ENCODE results near the gene TAC3. TPM values are rescaled to one million over a fixed set of nuclear protein-coding genes. Genes with fewer than 3 reads are reported as not detected.
"Not testable (repeated sequence)": the region's sequence is repeated elsewhere in the genome, so short reads cannot be mapped to it uniquely, and the experiment has no call there.

The TAC3 gene
- total RNA-seq, 2 experiments from 2014 or later, result not detected

GRCh38 chr12:56993346-56993745, 23.0 kb downstream of the TAC3 start:
- ATAC-seq, result no peak
- no peaks in the 10 kb centered on the region for H3K9me3 Mint-ChIP-seq (ENCODE audit: insufficient read depth)
- no peak for DNase-seq
- ChIA-PET CTCF (interaction anchor here (0.7 to 4.0 kb wide), 4 partner anchors 8 to 238 kb away, joined by 3 to 23 read pairs (median 4); no protein-coding TSS in a partner anchor), POLR2A (no interaction called here)
- H3K27ac Mint-ChIP-seq, result no peak overlapping the region
- no peak overlapping the region for H3K4me3 Mint-ChIP-seq
- peaks cover 11% of the 10 kb centered on the region for H3K27me3 Mint-ChIP-seq (ENCODE audit: low read depth)
- H3K4me1 Mint-ChIP-seq (ENCODE audit: low read depth), result peaks cover 12% of the 10 kb centered on the region
- H3K36me3 Mint-ChIP-seq (ENCODE audit: low read depth), result peaks cover 2% of the 10 kb centered on the region

- DNase-seq (no peak), ATAC-seq (no peak)
- no peaks in the 10 kb centered on the region for H3K9me3 Mint-ChIP-seq (ENCODE audit: insufficient read depth)
- ChIA-PET POLR2A (no interaction called here), CTCF (interaction anchor here (0.8 to 4.0 kb wide), 3 partner anchors 10 to 234 kb away, joined by 3 to 23 read pairs (median 3); no protein-coding TSS in a partner anchor)
- peaks cover 14% of the 10 kb centered on the region for H3K27me3 Mint-ChIP-seq (ENCODE audit: low read depth)
- H3K4me1 Mint-ChIP-seq (ENCODE audit: low read depth), result peaks cover 10% of the 10 kb centered on the region
- no peak overlapping the region for H3K4me3 Mint-ChIP-seq
- H3K36me3 Mint-ChIP-seq (ENCODE audit: low read depth), result no peaks in the 10 kb centered on the region
- H3K27ac Mint-ChIP-seq, result peak overlapping the region; percentile 16
Observed at GRCh38 chr12:56991319-56992246, 24.7 kb downstream of the TAC3 start.

- no peaks in the 10 kb centered on the region for H3K36me3 Mint-ChIP-seq (ENCODE audit: low read depth)
- H3K9me3 Mint-ChIP-seq (ENCODE audit: insufficient read depth), result no peaks in the 10 kb centered on the region
- CTCF ChIA-PET, result interaction anchor here (0.8 to 4.0 kb wide), 3 partner anchors 11 to 233 kb away, joined by 3 to 23 read pairs (median 3); no protein-coding TSS in a partner anchor
- peaks cover 14% of the 10 kb centered on the region for H3K27me3 Mint-ChIP-seq (ENCODE audit: low read depth)
- POLR2A ChIA-PET, result no interaction called here
- DNase-seq (no peak), ATAC-seq (no peak)
- H3K4me3 Mint-ChIP-seq, result no peak overlapping the region
- H3K4me1 Mint-ChIP-seq (ENCODE audit: low read depth), result peaks cover 10% of the 10 kb centered on the region
- H3K27ac Mint-ChIP-seq, result no peak overlapping the region
Observed at GRCh38 chr12:56990648-56991318, 25.5 kb downstream of the TAC3 start.

- Mint-ChIP-seq H3K4me1 (ENCODE audit: low read depth) (peaks cover 10% of the 10 kb centered on the region), H3K4me3 (no peak overlapping the region), H3K9me3 (ENCODE audit: insufficient read depth) (no peaks in the 10 kb centered on the region), H3K36me3 (ENCODE audit: low read depth) (no peaks in the 10 kb centered on the region), H3K27ac (no peak overlapping the region), H3K27me3 (ENCODE audit: low read depth) (peaks cover 14% of the 10 kb centered on the region)
- ATAC-seq, result no peak
- no peak for DNase-seq
- ChIA-PET POLR2A (no interaction called here), CTCF (interaction anchor here (1.2 to 4.9 kb wide), 4 partner anchors 10 to 233 kb away, joined by 3 to 69 read pairs (median 36); no protein-coding TSS in a partner anchor)
Observed at GRCh38 chr12:56989861-56990610, 26.3 kb downstream of the TAC3 start.

GRCh38 chr12:56988207-56988739, 28.1 kb downstream of the TAC3 start:
- Mint-ChIP-seq H3K27ac (no peak overlapping the region), H3K4me1 (ENCODE audit: low read depth) (peaks cover 10% of the 10 kb centered on the region), H3K36me3 (ENCODE audit: low read depth) (no peaks in the 10 kb centered on the region), H3K4me3 (no peak overlapping the region), H3K27me3 (ENCODE audit: low read depth) (peaks cover 14% of the 10 kb centered on the region), H3K9me3 (ENCODE audit: insufficient read depth) (no peaks in the 10 kb centered on the region)
- DNase-seq, result no peak
- ChIA-PET CTCF (interaction anchor here (0.6 to 4.9 kb wide), 22 partner anchors 9 to 237 kb away, joined by 3 to 69 read pairs (median 5); partner anchors contain the start of genes HSD17B6, STAT6 and ZBTB39), POLR2A (interaction anchor here (0.5 kb wide), 1 partner anchor 235 kb away, joined by 3 read pairs; no protein-coding TSS in a partner anchor)
- ATAC-seq, result no peak

GRCh38 chr12:56987551-56988053, 28.7 kb downstream of the TAC3 start:
- no peaks in the 10 kb centered on the region for H3K36me3 Mint-ChIP-seq (ENCODE audit: low read depth)
- DNase-seq (peak; percentile 82), ATAC-seq (peak; percentile 86)
- peaks cover 10% of the 10 kb centered on the region for H3K4me1 Mint-ChIP-seq (ENCODE audit: low read depth)
- peaks cover 14% of the 10 kb centered on the region for H3K27me3 Mint-ChIP-seq (ENCODE audit: low read depth)
- H3K4me3 Mint-ChIP-seq, result no peak overlapping the region
- no peaks in the 10 kb centered on the region for H3K9me3 Mint-ChIP-seq (ENCODE audit: insufficient read depth)
- CTCF ChIA-PET, result interaction anchor here (0.6 to 4.9 kb wide), 20 partner anchors 9 to 236 kb away, joined by 3 to 69 read pairs (median 6); partner anchors contain the start of genes HSD17B6, STAT6 and ZBTB39
- H3K27ac Mint-ChIP-seq, result no peak overlapping the region
- POLR2A ChIA-PET, result no interaction called here

- POLR2A ChIA-PET, result no interaction called here
Observed at GRCh38 chr12:56987011-56987410, 29.3 kb downstream of the TAC3 start.

GRCh38 chr12:56985714-56986113, 30.6 kb downstream of the TAC3 start:
- H3K4me3 Mint-ChIP-seq; DNase-seq; H3K36me3 Mint-ChIP-seq (ENCODE audit: low read depth); H3K4me1 Mint-ChIP-seq (ENCODE audit: low read depth); POLR2A ChIA-PET; H3K27ac Mint-ChIP-seq; ATAC-seq; H3K9me3 Mint-ChIP-seq (ENCODE audit: insufficient read depth): not testable (repeated sequence)
- peaks cover 14% of the 10 kb centered on the region for H3K27me3 Mint-ChIP-seq (ENCODE audit: low read depth)
- CTCF ChIA-PET, result interaction anchor here (0.7 to 4.9 kb wide), 5 partner anchors 15 to 229 kb away, joined by 3 to 69 read pairs (median 7); partner anchors contain the start of gene HSD17B6

More at GRCh38 chr12:56987011-56987410, 29.3 kb downstream of the TAC3 start:
- H3K4me3 Mint-ChIP-seq, result no peak overlapping the region
- no peaks in the 10 kb centered on the region for H3K36me3 Mint-ChIP-seq (ENCODE audit: low read depth)
- no peak for DNase-seq
- no peak overlapping the region for H3K27ac Mint-ChIP-seq
- peaks cover 10% of the 10 kb centered on the region for H3K4me1 Mint-ChIP-seq (ENCODE audit: low read depth)
- CTCF ChIA-PET, result interaction anchor here (1.0 to 4.9 kb wide), 12 partner anchors 9 to 230 kb away, joined by 3 to 69 read pairs (median 6); partner anchors contain the start of genes STAT6 and ZBTB39
- ATAC-seq, result no peak
- H3K9me3 Mint-ChIP-seq (ENCODE audit: insufficient read depth), result no peaks in the 10 kb centered on the region
- peaks cover 14% of the 10 kb centered on the region for H3K27me3 Mint-ChIP-seq (ENCODE audit: low read depth)

GRCh38 chr12:56983386-56983785, 32.9 kb downstream of the TAC3 start:
- DNase-seq (no peak), ATAC-seq (no peak)
- CTCF ChIA-PET, result no interaction called here
- Mint-ChIP-seq H3K9me3 (ENCODE audit: insufficient read depth) (no peaks in the 10 kb centered on the region), H3K4me1 (ENCODE audit: low read depth) (peaks cover 2% of the 10 kb centered on the region), H3K27me3 (ENCODE audit: low read depth) (peaks cover 4% of the 10 kb centered on the region), H3K36me3 (ENCODE audit: low read depth) (no peaks in the 10 kb centered on the region), H3K4me3 (no peak overlapping the region), H3K27ac (no peak overlapping the region)
- POLR2A ChIA-PET, result no interaction called here

- POLR2A ChIA-PET; H3K9me3 Mint-ChIP-seq (ENCODE audit: insufficient read depth); DNase-seq; H3K27ac Mint-ChIP-seq; H3K4me3 Mint-ChIP-seq; H3K36me3 Mint-ChIP-seq (ENCODE audit: low read depth); CTCF ChIA-PET; H3K27me3 Mint-ChIP-seq (ENCODE audit: low read depth); H3K4me1 Mint-ChIP-seq (ENCODE audit: low read depth); ATAC-seq: not testable (repeated sequence)
Observed at GRCh38 chr12:56982578-56983236, 33.6 kb downstream of the TAC3 start.

Data from activated CD8-positive, alpha-beta T cell treated with anti-CD3 and anti-CD28 coated beads, Interleukin-2, amount 10 ng/mL, durations not matched to agents 7 days and 5 days (primary cell).